RWPE1 (cell line): ENCODE measurements around the gene CFAP97.
"Not testable (repeated sequence)": the region's sequence is repeated elsewhere in the genome, so short reads cannot be mapped to it uniquely, and the experiment has no call there.

ENCODE experiments used
- CTCF ChIA-PET: fragments of 350-600 bp; sonication (Branson Sonifier 250); formaldehyde crosslinking; extraction: SDS; loops from one replicate; lab custom pipeline; 2021; lab: Yijun Ruan, JAX
- POLR2A ChIA-PET: fragments of 400-600 bp; formaldehyde crosslinking; extraction: SDS; loops from one replicate; lab custom pipeline; 2020; ENCODE audit warnings: antibody characterized with exemption; ENCODE audit not compliant: low non-redundant PET; lab: Yijun Ruan, JAX
- DNase-seq: peaks from one replicate; pipeline ENCODE4 v3.0.0; 2012; ENCODE audit warnings: low spot score
- H3K27ac ChIP-seq: fragments of 450-650 bp; 2 replicates; pipeline ENCODE4 v1.5.1; 2017
- TF ChIP-seq, protein P1 (sequence below): fragments of 450-650 bp; conservative IDR thresholded peaks from 2 replicates; pipeline ENCODE4 v1.5.1; 2017; ENCODE audit warnings: low read depth, mild to moderate bottlenecking

CFAP97 gene

DNA sequence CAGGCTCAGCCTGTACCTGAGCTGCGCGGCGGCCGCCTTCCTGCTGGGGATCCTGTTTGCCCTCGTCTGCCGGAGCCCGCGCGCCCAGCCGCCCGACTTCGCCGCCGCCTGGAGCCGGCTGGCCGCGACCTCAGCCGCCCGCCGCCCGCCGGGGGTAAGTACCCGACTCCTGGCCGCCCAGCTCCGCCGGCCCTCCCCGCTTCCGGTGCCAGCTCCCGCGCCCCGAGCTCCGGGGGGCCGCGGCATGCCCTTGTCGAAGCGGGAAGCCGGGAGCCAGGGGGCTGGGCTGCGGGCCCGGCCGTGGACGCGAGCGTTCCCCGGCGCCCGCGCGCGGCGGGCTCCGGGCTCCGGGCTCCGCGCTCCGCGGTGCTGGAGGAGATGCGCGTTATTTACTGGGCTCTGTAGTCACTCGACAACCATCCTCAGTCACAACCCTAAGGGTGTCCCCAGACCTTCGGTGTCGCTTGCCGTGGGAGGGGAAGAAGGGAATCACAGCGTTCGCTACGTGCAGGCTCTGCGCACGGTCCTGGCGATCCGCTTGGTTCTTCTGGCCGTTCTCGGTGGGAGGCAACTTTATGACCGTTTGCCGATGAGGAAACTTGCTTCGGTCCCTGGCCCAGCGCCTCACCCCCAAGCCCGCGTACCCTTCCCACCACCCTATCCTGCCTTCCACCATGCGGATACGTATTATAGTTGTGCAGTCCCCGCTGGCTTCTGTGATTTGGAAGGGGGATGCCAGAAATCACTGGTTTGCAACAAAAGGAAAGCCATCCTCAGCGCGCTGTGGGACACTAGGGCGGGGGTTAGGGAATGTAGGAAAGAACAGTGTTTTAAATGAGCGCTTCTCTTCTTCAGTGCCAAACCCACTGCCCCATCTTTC, 6.5 kb upstream of the CFAP97 start:
- TF ChIP-seq, protein P1, sequence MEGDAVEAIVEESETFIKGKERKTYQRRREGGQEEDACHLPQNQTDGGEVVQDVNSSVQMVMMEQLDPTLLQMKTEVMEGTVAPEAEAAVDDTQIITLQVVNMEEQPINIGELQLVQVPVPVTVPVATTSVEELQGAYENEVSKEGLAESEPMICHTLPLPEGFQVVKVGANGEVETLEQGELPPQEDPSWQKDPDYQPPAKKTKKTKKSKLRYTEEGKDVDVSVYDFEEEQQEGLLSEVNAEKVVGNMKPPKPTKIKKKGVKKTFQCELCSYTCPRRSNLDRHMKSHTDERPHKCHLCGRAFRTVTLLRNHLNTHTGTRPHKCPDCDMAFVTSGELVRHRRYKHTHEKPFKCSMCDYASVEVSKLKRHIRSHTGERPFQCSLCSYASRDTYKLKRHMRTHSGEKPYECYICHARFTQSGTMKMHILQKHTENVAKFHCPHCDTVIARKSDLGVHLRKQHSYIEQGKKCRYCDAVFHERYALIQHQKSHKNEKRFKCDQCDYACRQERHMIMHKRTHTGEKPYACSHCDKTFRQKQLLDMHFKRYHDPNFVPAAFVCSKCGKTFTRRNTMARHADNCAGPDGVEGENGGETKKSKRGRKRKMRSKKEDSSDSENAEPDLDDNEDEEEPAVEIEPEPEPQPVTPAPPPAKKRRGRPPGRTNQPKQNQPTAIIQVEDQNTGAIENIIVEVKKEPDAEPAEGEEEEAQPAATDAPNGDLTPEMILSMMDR, result no peak
- ChIA-PET POLR2A (no interaction called here), CTCF (interaction anchor here (0.6 kb wide), 2 partner anchors 187 to 194 kb away, joined by 3 to 6 read pairs; no protein-coding TSS in a partner anchor)
- peak overlapping the region; percentile 66 for H3K27ac ChIP-seq
- no peak for DNase-seq

DNA sequence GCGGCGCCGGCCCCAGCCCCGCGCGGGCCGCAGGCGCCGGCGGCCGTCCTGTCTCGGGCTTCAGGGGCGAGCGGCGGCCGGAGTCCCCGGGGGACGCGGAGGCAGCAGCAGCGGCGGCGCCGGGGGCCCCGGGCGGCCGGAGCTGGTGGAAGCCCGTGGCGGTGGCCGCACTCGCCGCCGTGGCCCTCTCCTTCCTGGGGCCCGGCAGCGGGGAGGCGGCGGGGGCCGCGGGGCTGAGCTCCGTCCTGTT, 6.0 kb upstream of the CFAP97 start:
- DNase-seq, POLR2A ChIA-PET: not testable (repeated sequence)
- CTCF ChIA-PET, result interaction anchor here (0.6 kb wide), 2 partner anchors 187 to 194 kb away, joined by 3 to 6 read pairs; no protein-coding TSS in a partner anchor
- peak overlapping the region; percentile 66 for H3K27ac ChIP-seq

DNA sequence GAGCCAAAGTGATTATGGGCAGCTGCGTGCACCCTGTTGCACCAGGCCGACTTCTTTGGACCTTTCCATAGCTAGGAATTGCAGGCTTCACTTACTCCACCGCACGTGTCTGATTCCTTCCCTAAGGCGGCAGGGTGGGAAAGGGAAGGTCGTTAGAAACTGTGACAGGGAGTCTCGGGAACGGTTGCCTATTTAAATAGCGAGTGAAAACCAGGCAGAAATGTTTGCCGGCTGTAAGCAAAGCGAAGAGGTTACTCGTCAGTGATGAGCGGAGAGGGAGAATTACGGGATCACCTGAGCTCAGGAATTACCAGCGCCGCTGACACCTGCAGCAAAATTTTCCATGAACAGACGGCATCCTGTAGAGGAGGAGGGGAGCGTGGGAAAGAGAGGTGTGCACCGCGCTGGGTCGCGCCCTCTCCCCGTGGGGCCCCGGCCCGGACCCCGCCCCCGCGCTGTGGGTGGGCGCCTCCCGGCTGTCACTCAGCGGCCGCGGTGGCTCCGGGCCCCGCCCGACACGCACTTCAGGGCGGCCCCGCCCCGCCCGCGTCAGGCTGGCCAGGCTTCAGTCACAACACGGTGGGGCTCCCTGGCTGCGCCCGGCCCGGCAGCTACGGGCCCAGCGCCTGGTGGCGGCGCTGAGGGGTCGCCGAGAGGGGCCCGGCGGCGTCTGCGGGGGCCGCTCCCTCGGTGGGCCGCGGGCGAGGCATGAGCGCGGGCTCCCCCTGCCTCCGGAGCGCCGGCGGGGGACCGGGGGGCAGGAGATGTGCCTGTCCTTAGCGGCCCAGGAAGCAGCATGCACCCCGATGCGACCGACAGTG, 5.4 kb upstream of the CFAP97 start, which contains the start of gene SNX25:
Gene SNX25 (plus strand): TSS at position 568 of the 821 bp plus-strand sequence. CDS start 229 bp downstream, at position 797.
- CTCF ChIA-PET, result interaction anchor here (0.6 kb wide), 1 partner anchor 195 kb away, joined by 6 read pairs; no protein-coding TSS in a partner anchor
- peak; percentile 58 for DNase-seq
- POLR2A ChIA-PET, result interaction anchor here (0.6 kb wide), 1 partner anchor 187 kb away, joined by 3 read pairs; the partner anchor contains the start of gene ANKRD37
- TF ChIP-seq, protein P1, result peak; percentile 23
- H3K27ac ChIP-seq, result peak within 1 kb of the TSS; percentile 66

GRCh38 chr4:185207466-185207865, 3.7 kb upstream of the CFAP97 start:
- ChIA-PET POLR2A (no interaction called here), CTCF (interaction anchor here (0.6 kb wide), 2 partner anchors 585 to 1684 kb away, joined by 3 to 4 read pairs; no protein-coding TSS in a partner anchor)
- no peak overlapping the region for H3K27ac ChIP-seq
- no peak for DNase-seq
- TF ChIP-seq, protein P1, result no peak

- ChIA-PET CTCF (no interaction called here), POLR2A (no interaction called here)
- no peak for DNase-seq
- TF ChIP-seq, protein P1, result no peak
- no peak overlapping the region; the same call in 1 of the 2 replicates for H3K27ac ChIP-seq
These were observed 2.0 kb upstream of the CFAP97 start for GRCh38 chr4:185205697-185206342.

DNA sequence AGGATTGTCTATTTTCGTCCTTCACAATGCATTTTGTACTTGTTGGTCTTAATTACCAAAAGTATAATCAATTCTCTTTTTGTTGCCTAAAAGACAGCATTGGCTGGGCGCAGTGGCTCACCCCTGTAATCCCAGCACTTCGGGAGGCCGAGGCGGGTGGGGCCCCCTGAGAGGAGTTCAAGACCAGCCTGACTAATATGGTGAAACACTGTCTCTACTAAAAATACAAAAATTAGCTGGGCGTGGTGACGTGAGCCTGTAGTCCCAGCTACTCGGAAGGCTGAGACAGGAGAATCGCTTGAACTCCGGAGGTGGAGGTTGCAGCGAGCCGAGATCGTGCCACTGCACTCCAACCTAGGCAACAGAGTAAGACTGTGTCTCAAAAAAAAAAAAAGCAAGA, 1.3 kb upstream of the CFAP97 start:
- DNase-seq, CTCF ChIA-PET, POLR2A ChIA-PET: not testable (repeated sequence)
- peak overlapping the region; percentile 41; the same call in 1 of the 2 replicates for H3K27ac ChIP-seq
